ENCODE results near the gene B3GAT1. TPM values are rescaled to one million over a fixed set of nuclear protein-coding genes. Genes with fewer than 3 reads are reported as not detected.
A peak's percentile ranks its signal among the peaks of the same experiment; 100 is the strongest.

Gene B3GAT1
- total and polyA plus RNA-seq, 12 donors = 0.04 to 0.60 (median 0.08) TPM; not detected in 6

DNA sequence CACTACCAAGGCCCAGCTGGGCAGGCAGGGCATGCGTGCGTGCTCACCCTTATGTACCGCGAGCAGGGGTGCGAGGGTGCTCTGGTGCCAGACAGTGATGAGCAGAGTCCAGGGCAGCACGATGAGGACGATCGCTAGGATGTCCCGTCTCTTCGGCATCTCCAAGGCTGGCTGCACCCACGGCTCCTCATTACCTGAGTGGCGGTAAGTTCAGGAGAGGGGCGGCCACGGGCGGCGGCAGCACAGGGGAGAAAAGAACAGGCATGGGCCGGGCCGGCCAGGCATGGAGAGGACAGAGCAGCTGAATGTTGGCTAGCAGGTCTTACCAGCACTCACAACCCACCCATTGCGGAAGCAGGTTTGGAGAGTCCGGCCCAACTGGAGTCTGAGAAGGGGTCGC, 24.5 kb downstream of the B3GAT1 start:
- H3K4me3 ChIP-seq = no peak overlapping the region
- H3K4me1 ChIP-seq = no peaks in the 10 kb centered on the region
- WGBS, 2 donors = 91 to 92% methylated on average over 21 of the region's 21 CpGs
- ATAC-seq (peak in 1 of 8 donors; percentile 13), DNase-seq (no peak)
- no peaks in the 10 kb centered on the region for H3K9me3 ChIP-seq
- TF ChIP-seq, protein P1, sequence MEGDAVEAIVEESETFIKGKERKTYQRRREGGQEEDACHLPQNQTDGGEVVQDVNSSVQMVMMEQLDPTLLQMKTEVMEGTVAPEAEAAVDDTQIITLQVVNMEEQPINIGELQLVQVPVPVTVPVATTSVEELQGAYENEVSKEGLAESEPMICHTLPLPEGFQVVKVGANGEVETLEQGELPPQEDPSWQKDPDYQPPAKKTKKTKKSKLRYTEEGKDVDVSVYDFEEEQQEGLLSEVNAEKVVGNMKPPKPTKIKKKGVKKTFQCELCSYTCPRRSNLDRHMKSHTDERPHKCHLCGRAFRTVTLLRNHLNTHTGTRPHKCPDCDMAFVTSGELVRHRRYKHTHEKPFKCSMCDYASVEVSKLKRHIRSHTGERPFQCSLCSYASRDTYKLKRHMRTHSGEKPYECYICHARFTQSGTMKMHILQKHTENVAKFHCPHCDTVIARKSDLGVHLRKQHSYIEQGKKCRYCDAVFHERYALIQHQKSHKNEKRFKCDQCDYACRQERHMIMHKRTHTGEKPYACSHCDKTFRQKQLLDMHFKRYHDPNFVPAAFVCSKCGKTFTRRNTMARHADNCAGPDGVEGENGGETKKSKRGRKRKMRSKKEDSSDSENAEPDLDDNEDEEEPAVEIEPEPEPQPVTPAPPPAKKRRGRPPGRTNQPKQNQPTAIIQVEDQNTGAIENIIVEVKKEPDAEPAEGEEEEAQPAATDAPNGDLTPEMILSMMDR (IDR thresholded peaks at IDR 0.05) = no peak
- no peaks in the 10 kb centered on the region for H3K36me3 ChIP-seq
- H3K27me3 ChIP-seq = peaks cover 0 to 61% (median 40%) of the 10 kb centered on the region in 7 donors
- intact Hi-C loops (cut with DNase I) = no loop called here
- H3K27ac ChIP-seq = no peak overlapping the region

DNA sequence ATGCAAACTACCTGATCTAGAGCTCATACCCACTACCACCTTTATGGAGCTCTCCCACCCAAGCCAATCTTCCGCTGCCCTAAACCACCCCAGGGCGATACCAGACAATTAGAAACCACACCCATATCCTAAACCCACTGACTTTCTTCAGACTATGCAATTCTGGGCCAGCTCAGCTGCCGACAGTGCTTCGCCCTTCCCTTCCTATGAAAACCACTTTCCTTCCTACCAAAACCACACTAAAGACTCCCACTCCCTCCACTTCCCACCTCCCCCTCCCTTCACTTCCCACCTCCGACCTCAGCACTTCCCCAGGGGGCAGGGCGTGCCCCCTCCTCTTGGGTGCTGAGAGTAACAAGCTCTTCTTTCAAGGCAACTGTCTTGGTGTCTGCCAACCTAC, 25.1 kb downstream of the B3GAT1 start:
- Histone ChIP-seq H3K4me1 (no peaks in the 10 kb centered on the region), H3K27ac (no peak overlapping the region), H3K9me3 (no peaks in the 10 kb centered on the region), H3K27me3 (peaks cover 0 to 61% (median 40%) of the 10 kb centered on the region in 7 donors), H3K36me3 (no peaks in the 10 kb centered on the region), H3K4me3 (no peak overlapping the region)
- intact Hi-C loops (cut with DNase I) = no loop called here
- TF ChIP-seq, protein P1 (IDR thresholded peaks at IDR 0.05) = no peak
- ATAC-seq (no peak), DNase-seq (no peak)
- WGBS, 2 donors = 54 to 59% methylated on average over 6 of the region's 6 CpGs

DNA sequence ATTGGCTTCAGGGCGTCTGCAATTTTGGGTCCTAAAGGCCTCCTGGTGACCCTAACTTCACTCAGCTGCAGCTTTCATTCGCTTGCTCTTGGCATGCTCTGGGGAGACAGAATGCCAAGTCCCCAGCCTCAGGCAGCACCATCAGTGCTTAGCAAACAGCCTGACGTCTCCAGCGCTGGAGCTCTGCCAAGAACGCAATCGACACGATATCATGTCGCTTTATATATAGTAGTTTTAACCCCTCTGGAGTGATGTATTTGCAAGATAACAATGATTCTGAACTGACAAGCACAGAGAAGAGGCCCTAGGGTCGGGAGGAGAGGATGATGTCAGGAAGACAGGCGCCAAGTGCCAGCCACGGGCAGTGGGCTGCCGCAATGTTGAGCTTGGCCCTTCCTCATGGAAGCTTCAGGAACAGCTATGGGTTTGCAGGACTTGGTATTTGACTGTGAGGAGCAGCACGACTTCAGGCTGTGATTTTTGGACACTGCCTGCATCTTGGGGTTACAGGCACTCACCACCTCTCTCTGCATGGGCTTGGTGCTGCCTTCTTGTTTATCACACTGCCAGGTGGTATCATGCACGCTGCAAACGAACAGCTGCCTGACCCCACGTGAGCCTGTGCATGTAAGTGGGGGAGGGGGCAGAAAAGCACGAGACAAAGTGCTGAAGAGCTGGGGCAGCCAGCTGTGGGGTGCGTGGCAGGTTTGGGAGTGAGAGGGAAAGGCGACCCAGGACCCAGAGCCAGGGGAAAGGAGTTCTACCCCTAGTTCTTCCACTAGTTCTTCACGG, 26.1 kb downstream of the B3GAT1 start:
- Histone ChIP-seq H3K27ac (no peak overlapping the region), H3K36me3 (no peaks in the 10 kb centered on the region), H3K27me3 (peaks cover 0 to 54% (median 33%) of the 10 kb centered on the region in 7 donors), H3K4me1 (no peaks in the 10 kb centered on the region), H3K4me3 (no peak overlapping the region), H3K9me3 (no peaks in the 10 kb centered on the region)
- DNase-seq (no peak), ATAC-seq (no peak)
- TF ChIP-seq, protein P1 (IDR thresholded peaks at IDR 0.05) = no peak
- 44 to 45% methylated on average over 20 of the region's 20 CpGs for WGBS, 2 donors
- intact Hi-C loops (cut with DNase I) = no loop called here

DNA sequence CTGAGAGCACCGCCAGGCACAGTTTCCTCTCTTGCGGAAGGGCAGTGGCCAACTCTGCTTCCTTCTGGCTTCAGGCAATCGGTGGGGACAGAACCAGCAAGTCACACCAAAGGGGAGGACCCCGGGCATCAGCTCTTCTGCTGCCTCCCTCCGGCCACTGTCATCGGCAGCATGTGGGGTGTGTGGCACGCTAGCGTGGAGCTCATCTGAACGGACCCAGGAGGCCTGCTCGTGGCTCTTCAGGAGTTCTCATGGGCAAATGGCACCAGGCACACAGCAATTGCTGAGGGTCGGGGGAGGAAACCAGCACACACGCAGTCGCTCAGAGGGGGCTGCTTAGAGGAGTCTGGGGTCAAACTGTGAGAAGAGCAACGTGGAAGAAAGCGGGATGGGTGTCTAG, 26.9 kb downstream of the B3GAT1 start:
- no peak for ATAC-seq

More for the DNA sequence above, 26.9 kb downstream of the B3GAT1 start:
- H3K27ac ChIP-seq = no peak overlapping the region
- no peak overlapping the region for H3K4me3 ChIP-seq
- H3K36me3 ChIP-seq = no peaks in the 10 kb centered on the region
- DNase-seq = no peak
- TF ChIP-seq, protein P1 (IDR thresholded peaks at IDR 0.05) = no peak
- no peaks in the 10 kb centered on the region for H3K4me1 ChIP-seq
- no peaks in the 10 kb centered on the region for H3K9me3 ChIP-seq
- H3K27me3 ChIP-seq = peaks cover 0 to 51% (median 25%) of the 10 kb centered on the region in 7 donors
- intact Hi-C loops (cut with DNase I) = no loop called here
- WGBS, 2 donors = 87% methylated on average over 15 of the region's 15 CpGs

All from heart right ventricle (tissue), 16 donors.